Colonic mucosa (tissue), 4 donors: ENCODE measurements around the gene ARHGEF38. TPM values are rescaled to one million over a fixed set of nuclear protein-coding genes. Genes with fewer than 3 reads are reported as not detected.

Experiments used
- DNase-seq: peaks from one replicate; pipeline ENCODE4 v3.0.0-alpha.2; 2020
- H3K27ac ChIP-seq: fragments of 200-600 bp; one replicate; pipeline ENCODE4 v1.8.0; 2021
- H3K27me3 ChIP-seq: fragments of 200-600 bp; one replicate; pipeline ENCODE4 v1.8.0; 2021
- H3K36me3 ChIP-seq: fragments of 200-600 bp; one replicate; pipeline ENCODE4 v1.8.0; 2021
- H3K4me1 ChIP-seq: fragments of 200-600 bp; one replicate; pipeline ENCODE4 v1.8.0; 2021; ENCODE audit warnings: mild to moderate bottlenecking
- H3K4me3 ChIP-seq: fragments of 200-600 bp; one replicate; pipeline ENCODE4 v1.8.0; 2021
- H3K9ac ChIP-seq, 2 donors: one replicate each; pipeline ENCODE4 v1.7.0; 2013; ENCODE audit warnings: control low read depth in 2 of 2, low read depth in 2 of 2, low read length in 2 of 2
- H3K9me3 ChIP-seq: fragments of 200-600 bp; one replicate; pipeline ENCODE4 v1.8.0; 2021
- CTCF ChIP-seq: fragments of 200-600 bp; IDR thresholded peaks from one replicate; pipeline ENCODE4 v1.8.0; 2022; ENCODE audit warnings: antibody characterized with exemption, mild to moderate bottlenecking
- intact Hi-C: fragments of 100-400 bp; cut with DNase I; formaldehyde crosslinking; loops from one replicate; pipeline ENCODE4 v1.14.1; 2022
- total RNA-seq, 2 donors: library from RNA; stranded (reverse); fragmentation: NEBNext Ultra II Directional in 1 of 2; extraction: Animal tissue kit (Norgen Biotek cat#: 25700) in 1 of 2; gene quantifications; one replicate each; pipeline ENCODE4 v1.2.1, GENCODE V29; 2021
- donor health status: healthy.
- donor health status: DM: no; HTN: no; CAD: no.
- donor health status: DM: no; HTN: no; CAD: no.

Gene ARHGEF38
- total RNA-seq, 2 donors from 2014 or later, result 14.4 to 14.8 TPM

- Histone ChIP-seq H3K36me3 (no peaks in the 10 kb centered on the region), H3K9ac (no peak overlapping the region), H3K27ac (no peak overlapping the region), H3K4me3 (no peak overlapping the region), H3K9me3 (no peaks in the 10 kb centered on the region), H3K4me1 (no peaks in the 10 kb centered on the region), H3K27me3 (no peaks in the 10 kb centered on the region)
- intact Hi-C loops, result loop anchor here (10.0 kb wide), 1 partner anchor 568 kb away; the partner anchor contains the start of gene TET2
- no peak for DNase-seq
- no peak for TF ChIP-seq CTCF
These were observed 160.3 kb downstream of the ARHGEF38 start for GRCh38 chr4:105712766-105713165.

DNA sequence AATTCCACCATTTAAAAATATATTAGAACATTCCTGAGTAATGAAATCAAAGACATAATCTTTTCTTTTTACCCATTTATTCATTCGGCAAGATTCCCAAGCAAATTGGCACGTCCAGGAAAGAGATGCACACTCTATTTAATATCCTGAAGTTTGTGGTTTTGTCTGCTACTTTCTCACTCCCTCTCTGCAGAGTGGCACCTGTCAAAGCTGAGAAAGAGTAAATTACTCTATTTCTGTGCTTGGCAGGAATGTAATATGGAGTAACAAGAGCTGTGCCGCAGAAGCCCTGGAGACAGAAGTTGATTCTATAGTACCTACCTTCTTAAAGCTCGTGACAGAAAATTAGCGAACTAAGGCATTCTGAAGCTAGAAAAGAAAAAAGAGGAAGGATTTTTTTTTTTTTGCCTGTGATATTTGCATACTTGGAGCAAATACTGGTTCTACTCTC is 161.7 kb downstream of the ARHGEF38 start:
- H3K4me1 ChIP-seq, result no peaks in the 10 kb centered on the region
- no peaks in the 10 kb centered on the region for H3K36me3 ChIP-seq
- intact Hi-C loops, result loop anchor here (10.0 kb wide), 1 partner anchor 569 kb away; the partner anchor contains the start of gene TET2
- no peak for DNase-seq
- TF ChIP-seq CTCF, result no peak
- no peak overlapping the region for H3K27ac ChIP-seq
- no peak overlapping the region for H3K4me3 ChIP-seq
- H3K9ac ChIP-seq, result no peak overlapping the region
- H3K27me3 ChIP-seq, result no peaks in the 10 kb centered on the region
- H3K9me3 ChIP-seq, result no peaks in the 10 kb centered on the region

DNA sequence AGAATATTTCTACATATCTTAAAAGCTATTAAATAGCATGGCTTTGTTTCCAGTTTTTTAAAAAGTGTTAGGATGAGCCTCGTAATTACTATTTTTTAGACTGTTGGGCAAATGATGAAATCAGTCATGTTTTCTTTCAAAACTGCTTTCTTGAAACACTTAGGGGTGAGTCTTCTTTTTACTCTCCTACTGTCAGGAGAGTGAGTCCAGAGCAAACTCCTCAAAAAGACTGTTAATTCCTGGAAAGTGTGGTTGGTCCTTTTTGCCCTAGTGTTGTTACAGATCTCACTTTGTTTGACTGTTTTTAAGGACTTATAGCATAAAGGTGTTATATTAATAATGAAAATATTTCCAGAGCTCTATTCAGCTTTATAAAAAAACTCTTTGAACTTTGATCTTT is 162.5 kb downstream of the ARHGEF38 start:
- Histone ChIP-seq H3K36me3 (no peaks in the 10 kb centered on the region), H3K9me3 (no peaks in the 10 kb centered on the region), H3K4me3 (no peak overlapping the region), H3K4me1 (no peaks in the 10 kb centered on the region), H3K27me3 (no peaks in the 10 kb centered on the region), H3K27ac (no peak overlapping the region), H3K9ac (no peak overlapping the region)
- intact Hi-C loops, result loop anchor here (10.0 kb wide), 1 partner anchor 570 kb away; the partner anchor contains the start of gene TET2
- DNase-seq, result no peak
- no peak for TF ChIP-seq CTCF

GRCh38 chr4:105715692-105716278 is 163.4 kb downstream of the ARHGEF38 start:
- H3K4me3 ChIP-seq, result no peak overlapping the region
- H3K4me1 ChIP-seq, result no peaks in the 10 kb centered on the region
- no peaks in the 10 kb centered on the region for H3K36me3 ChIP-seq
- no peaks in the 10 kb centered on the region for H3K27me3 ChIP-seq
- H3K27ac ChIP-seq, result no peak overlapping the region
- H3K9me3 ChIP-seq, result no peaks in the 10 kb centered on the region
- TF ChIP-seq CTCF, result peak; percentile 38
- no peak overlapping the region for H3K9ac ChIP-seq
- intact Hi-C loops, result loop anchor here (10.0 kb wide), 1 partner anchor 571 kb away; the partner anchor contains the start of gene TET2
- no peak for DNase-seq

- H3K9me3 ChIP-seq, result no peaks in the 10 kb centered on the region
- no peak for DNase-seq
- H3K27me3 ChIP-seq, result no peaks in the 10 kb centered on the region
- H3K36me3 ChIP-seq, result no peaks in the 10 kb centered on the region
- H3K9ac ChIP-seq, result no peak overlapping the region
- H3K4me1 ChIP-seq, result no peaks in the 10 kb centered on the region
- intact Hi-C loops, result loop anchor here (10.0 kb wide), 1 partner anchor 574 kb away; the partner anchor contains the start of gene TET2
- H3K27ac ChIP-seq, result no peak overlapping the region
- no peak overlapping the region for H3K4me3 ChIP-seq
- no peak for TF ChIP-seq CTCF
These were observed 166.8 kb downstream of the ARHGEF38 start for GRCh38 chr4:105719204-105719603.
